GM12892 (cell line): ENCODE data around the gene LSS.

Experiments used
- POLR2A ChIP-seq: IDR thresholded peaks from 2 replicates; pipeline ENCODE4 v1.6.1; 2011; ENCODE audit warnings: low read depth, low read length, control low read depth
- POLR2AphosphoS5 ChIP-seq: IDR thresholded peaks from 2 replicates; pipeline ENCODE4 v1.6.1; 2011; ENCODE audit warnings: low read depth, low read length, control low read depth
- TAF1 ChIP-seq: IDR thresholded peaks from 2 replicates; pipeline ENCODE4 v1.6.1; 2011; ENCODE audit warnings: low read depth, mild to moderate bottlenecking, control low read depth, low read length, borderline replicate concordance

- no peak for TF ChIP-seq TAF1
- TF ChIP-seq POLR2A = no peak
- TF ChIP-seq POLR2AphosphoS5 = no peak
Observed at GRCh38 chr21:46210378-46211136, 18.0 kb downstream of the LSS start.
